Measurements from ENCODE around the gene KCTD5. TPM values are rescaled to one million over a fixed set of nuclear protein-coding genes. Genes with fewer than 3 reads are reported as not detected.

The KCTD5 gene
- polyA plus RNA-seq, 1 donor from 2014 or later, result 42.7 TPM

- no peak overlapping the region for H3K27ac ChIP-seq (ENCODE audit: low read length)
- H3K36me3 ChIP-seq (ENCODE audit: insufficient read depth, low read length), result no peaks in the 10 kb centered on the region
- no peak overlapping the region for H2AFZ ChIP-seq (ENCODE audit: low read depth, low read length)
- H4K20me1 ChIP-seq (ENCODE audit: insufficient read depth), result no peaks in the 10 kb centered on the region
- no peaks in the 10 kb centered on the region for H3K9me2 ChIP-seq (ENCODE audit: insufficient read depth, low read length)
- H3K27me3 ChIP-seq (ENCODE audit: insufficient read depth, low read depth, low read length), result no peaks in the 10 kb centered on the region
- H3K9ac ChIP-seq (ENCODE audit: low read length), result no peak overlapping the region
- no peak overlapping the region for H3K4me3 ChIP-seq (ENCODE audit: low read length)
- TF ChIP-seq, protein P1, sequence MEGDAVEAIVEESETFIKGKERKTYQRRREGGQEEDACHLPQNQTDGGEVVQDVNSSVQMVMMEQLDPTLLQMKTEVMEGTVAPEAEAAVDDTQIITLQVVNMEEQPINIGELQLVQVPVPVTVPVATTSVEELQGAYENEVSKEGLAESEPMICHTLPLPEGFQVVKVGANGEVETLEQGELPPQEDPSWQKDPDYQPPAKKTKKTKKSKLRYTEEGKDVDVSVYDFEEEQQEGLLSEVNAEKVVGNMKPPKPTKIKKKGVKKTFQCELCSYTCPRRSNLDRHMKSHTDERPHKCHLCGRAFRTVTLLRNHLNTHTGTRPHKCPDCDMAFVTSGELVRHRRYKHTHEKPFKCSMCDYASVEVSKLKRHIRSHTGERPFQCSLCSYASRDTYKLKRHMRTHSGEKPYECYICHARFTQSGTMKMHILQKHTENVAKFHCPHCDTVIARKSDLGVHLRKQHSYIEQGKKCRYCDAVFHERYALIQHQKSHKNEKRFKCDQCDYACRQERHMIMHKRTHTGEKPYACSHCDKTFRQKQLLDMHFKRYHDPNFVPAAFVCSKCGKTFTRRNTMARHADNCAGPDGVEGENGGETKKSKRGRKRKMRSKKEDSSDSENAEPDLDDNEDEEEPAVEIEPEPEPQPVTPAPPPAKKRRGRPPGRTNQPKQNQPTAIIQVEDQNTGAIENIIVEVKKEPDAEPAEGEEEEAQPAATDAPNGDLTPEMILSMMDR (IDR thresholded peaks at IDR 0.05; ENCODE audit: poor library complexity, severe bottlenecking), result no peak
- no peak for TF ChIP-seq TAF1 (IDR thresholded peaks at IDR 0.05; ENCODE audit: low read depth)
- no peaks in the 10 kb centered on the region for H3K9me3 ChIP-seq (ENCODE audit: low read length)
- no peak overlapping the region for H3K4me2 ChIP-seq (ENCODE audit: low read length)
- no peaks in the 10 kb centered on the region for H3F3A ChIP-seq (ENCODE audit: insufficient read depth, low read length, poor library complexity, severe bottlenecking)
- H3K79me2 ChIP-seq (replicated peaks; ENCODE audit: insufficient read depth, low read length), result no peaks in the 10 kb centered on the region
Measured at GRCh38 chr16:2698965-2699750, 16.8 kb downstream of the KCTD5 start.

GRCh38 chr16:2699791-2700600 is 17.7 kb downstream of the KCTD5 start:
- no peaks in the 10 kb centered on the region for H3K9me2 ChIP-seq (ENCODE audit: insufficient read depth, low read length)
- TF ChIP-seq, protein P2, sequence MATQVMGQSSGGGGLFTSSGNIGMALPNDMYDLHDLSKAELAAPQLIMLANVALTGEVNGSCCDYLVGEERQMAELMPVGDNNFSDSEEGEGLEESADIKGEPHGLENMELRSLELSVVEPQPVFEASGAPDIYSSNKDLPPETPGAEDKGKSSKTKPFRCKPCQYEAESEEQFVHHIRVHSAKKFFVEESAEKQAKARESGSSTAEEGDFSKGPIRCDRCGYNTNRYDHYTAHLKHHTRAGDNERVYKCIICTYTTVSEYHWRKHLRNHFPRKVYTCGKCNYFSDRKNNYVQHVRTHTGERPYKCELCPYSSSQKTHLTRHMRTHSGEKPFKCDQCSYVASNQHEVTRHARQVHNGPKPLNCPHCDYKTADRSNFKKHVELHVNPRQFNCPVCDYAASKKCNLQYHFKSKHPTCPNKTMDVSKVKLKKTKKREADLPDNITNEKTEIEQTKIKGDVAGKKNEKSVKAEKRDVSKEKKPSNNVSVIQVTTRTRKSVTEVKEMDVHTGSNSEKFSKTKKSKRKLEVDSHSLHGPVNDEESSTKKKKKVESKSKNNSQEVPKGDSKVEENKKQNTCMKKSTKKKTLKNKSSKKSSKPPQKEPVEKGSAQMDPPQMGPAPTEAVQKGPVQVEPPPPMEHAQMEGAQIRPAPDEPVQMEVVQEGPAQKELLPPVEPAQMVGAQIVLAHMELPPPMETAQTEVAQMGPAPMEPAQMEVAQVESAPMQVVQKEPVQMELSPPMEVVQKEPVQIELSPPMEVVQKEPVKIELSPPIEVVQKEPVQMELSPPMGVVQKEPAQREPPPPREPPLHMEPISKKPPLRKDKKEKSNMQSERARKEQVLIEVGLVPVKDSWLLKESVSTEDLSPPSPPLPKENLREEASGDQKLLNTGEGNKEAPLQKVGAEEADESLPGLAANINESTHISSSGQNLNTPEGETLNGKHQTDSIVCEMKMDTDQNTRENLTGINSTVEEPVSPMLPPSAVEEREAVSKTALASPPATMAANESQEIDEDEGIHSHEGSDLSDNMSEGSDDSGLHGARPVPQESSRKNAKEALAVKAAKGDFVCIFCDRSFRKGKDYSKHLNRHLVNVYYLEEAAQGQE (IDR thresholded peaks at IDR 0.05; ENCODE audit: borderline replicate concordance), result no peak
- no peak for TF ChIP-seq MXI1 (conservative IDR thresholded peaks at IDR 0.05; ENCODE audit: poor library complexity, severe bottlenecking)
- TF ChIP-seq RAD21 (conservative IDR thresholded peaks at IDR 0.05), result no peak
- TF ChIP-seq TAF1 (IDR thresholded peaks at IDR 0.05; ENCODE audit: low read depth), result no peak
- TF ChIP-seq EZH2 (IDR thresholded peaks at IDR 0.05; ENCODE audit: borderline replicate concordance, insufficient read depth, low read length, poor library complexity, severe bottlenecking), result no peak
- no peak for TF ChIP-seq EP300 (conservative IDR thresholded peaks at IDR 0.05; ENCODE audit: poor library complexity, severe bottlenecking)
- no peak for TF ChIP-seq POLR2AphosphoS5 (IDR thresholded peaks at IDR 0.05)
- no peak for TF ChIP-seq SMC3 (conservative IDR thresholded peaks at IDR 0.05; ENCODE audit: poor library complexity)
- TF ChIP-seq, protein P1 (IDR thresholded peaks at IDR 0.05; ENCODE audit: poor library complexity, severe bottlenecking), result no peak
- no peak overlapping the region for H3K4me2 ChIP-seq (ENCODE audit: low read length)
- H3F3A ChIP-seq (ENCODE audit: insufficient read depth, low read length, poor library complexity, severe bottlenecking), result no peaks in the 10 kb centered on the region
- H4K20me1 ChIP-seq (ENCODE audit: insufficient read depth), result no peaks in the 10 kb centered on the region
- H3K4me3 ChIP-seq (ENCODE audit: low read length), result no peak overlapping the region
- H3K27me3 ChIP-seq (ENCODE audit: insufficient read depth, low read depth, low read length), result no peaks in the 10 kb centered on the region
- H3K9me3 ChIP-seq (ENCODE audit: low read length), result no peaks in the 10 kb centered on the region
- H3K36me3 ChIP-seq (ENCODE audit: insufficient read depth, low read length), result no peaks in the 10 kb centered on the region
- no peak overlapping the region for H3K9ac ChIP-seq (ENCODE audit: low read length)
- no peak overlapping the region for H3K27ac ChIP-seq (ENCODE audit: low read length)
- H3K79me2 ChIP-seq (replicated peaks; ENCODE audit: insufficient read depth, low read length), result no peaks in the 10 kb centered on the region
- H2AFZ ChIP-seq (ENCODE audit: low read depth, low read length), result no peak overlapping the region

All from neural cell (in vitro differentiated cells).